A549 (cell line): Measurements from ENCODE around the gene SLC66A3.

Experiments used
- CHD2 ChIP-seq: fragments of 150-350 bp; IDR thresholded peaks from 2 replicates; pipeline ENCODE4 v1.6.1; 2014; ENCODE audit warnings: low read length; ENCODE audit not compliant: partially characterized antibody
- CHD4 ChIP-seq: fragments of 200-600 bp; sonication (generic); IDR thresholded peaks from 2 replicates; pipeline ENCODE4 v1.6.1; 2016; ENCODE audit warnings: antibody characterized with exemption, mild to moderate bottlenecking, borderline replicate concordance
- EP300 ChIP-seq, 2 experiments: fragments of >200 bp; sonication (Bioruptor Twin); formaldehyde crosslinking; IDR thresholded peaks; 2 replicates in 1 of 2; 3 replicates in 1 of 2; pipeline ENCODE4 v1.6.1; 2016 to 2017
- FOXS1 ChIP-seq: fragments of 250-450 bp; sonication (Bioruptor Pico); IDR thresholded peaks from 2 replicates; pipeline ENCODE4 v1.5.0; 2020; ENCODE audit warnings: mild to moderate bottlenecking, moderate library complexity
- JUNB ChIP-seq: fragments of >200 bp; sonication (Bioruptor Twin); formaldehyde crosslinking; IDR thresholded peaks from 2 replicates; pipeline ENCODE4 v1.6.1; 2016
- MYC ChIP-seq: IDR thresholded peaks from 2 replicates; pipeline ENCODE4 v1.6.1; 2012; ENCODE audit warnings: mild to moderate bottlenecking, inconsistent platforms, low read length, improper control_type of control experiment, borderline replicate concordance
- NFE2L2 ChIP-seq: fragments of 150-350 bp; conservative IDR thresholded peaks from 2 replicates; pipeline ENCODE4 v1.6.1; 2014; ENCODE audit warnings: low read length
- POLR2A ChIP-seq: IDR thresholded peaks from 2 replicates; pipeline ENCODE4 v1.6.1; 2012; ENCODE audit warnings: mild to moderate bottlenecking, low read length
- ZFP36 ChIP-seq: fragments of 450-650 bp; IDR thresholded peaks from 2 replicates; pipeline ENCODE4 v1.6.1; 2014; ENCODE audit warnings: borderline replicate concordance; ENCODE audit not compliant: partially characterized antibody
- TF ChIP-seq, protein P1 (sequence below): fragments of 450-650 bp; IDR thresholded peaks from 2 replicates; pipeline ENCODE4 v1.6.1; 2014; ENCODE audit warnings: antibody characterized with exemption
- TF ChIP-seq, protein P2 (sequence below): fragments of >200 bp; sonication (Bioruptor Twin); formaldehyde crosslinking; IDR thresholded peaks from 3 replicates; pipeline ENCODE4 v1.5.1; 2016
- TF ChIP-seq, protein P3 (sequence below): fragments of 200-600 bp; sonication (generic); IDR thresholded peaks from 2 replicates; pipeline ENCODE4 v1.6.1; 2016; ENCODE audit warnings: antibody characterized with exemption, mild to moderate bottlenecking, moderate library complexity

DNA sequence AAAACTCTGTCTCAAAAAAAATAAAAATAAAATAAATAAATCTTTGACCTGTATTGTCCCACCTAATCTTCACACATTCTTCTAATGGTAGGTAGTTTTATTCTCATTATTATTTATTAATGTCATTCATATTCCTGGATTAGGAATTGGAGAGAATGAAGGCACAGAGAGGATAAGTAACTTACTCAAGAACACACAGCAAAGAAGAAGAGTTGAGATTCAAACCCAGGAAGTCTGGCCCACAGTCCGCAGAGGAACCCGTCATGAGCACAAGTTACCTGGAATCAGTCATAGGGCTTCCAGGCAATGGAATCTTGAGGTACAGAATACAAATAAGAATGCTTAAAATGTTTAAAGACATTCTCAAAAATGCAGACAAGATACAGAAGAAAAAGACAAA is 46.3 kb upstream of the SLC66A3 start:
- TF ChIP-seq EP300 (IDR thresholded peaks at IDR 0.05): no peak
- TF ChIP-seq, protein P1, sequence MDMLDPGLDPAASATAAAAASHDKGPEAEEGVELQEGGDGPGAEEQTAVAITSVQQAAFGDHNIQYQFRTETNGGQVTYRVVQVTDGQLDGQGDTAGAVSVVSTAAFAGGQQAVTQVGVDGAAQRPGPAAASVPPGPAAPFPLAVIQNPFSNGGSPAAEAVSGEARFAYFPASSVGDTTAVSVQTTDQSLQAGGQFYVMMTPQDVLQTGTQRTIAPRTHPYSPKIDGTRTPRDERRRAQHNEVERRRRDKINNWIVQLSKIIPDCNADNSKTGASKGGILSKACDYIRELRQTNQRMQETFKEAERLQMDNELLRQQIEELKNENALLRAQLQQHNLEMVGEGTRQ: no peak
- no peak for TF ChIP-seq MYC
- TF ChIP-seq ZFP36: no peak
- no peak for TF ChIP-seq JUNB
- TF ChIP-seq, protein P2, sequence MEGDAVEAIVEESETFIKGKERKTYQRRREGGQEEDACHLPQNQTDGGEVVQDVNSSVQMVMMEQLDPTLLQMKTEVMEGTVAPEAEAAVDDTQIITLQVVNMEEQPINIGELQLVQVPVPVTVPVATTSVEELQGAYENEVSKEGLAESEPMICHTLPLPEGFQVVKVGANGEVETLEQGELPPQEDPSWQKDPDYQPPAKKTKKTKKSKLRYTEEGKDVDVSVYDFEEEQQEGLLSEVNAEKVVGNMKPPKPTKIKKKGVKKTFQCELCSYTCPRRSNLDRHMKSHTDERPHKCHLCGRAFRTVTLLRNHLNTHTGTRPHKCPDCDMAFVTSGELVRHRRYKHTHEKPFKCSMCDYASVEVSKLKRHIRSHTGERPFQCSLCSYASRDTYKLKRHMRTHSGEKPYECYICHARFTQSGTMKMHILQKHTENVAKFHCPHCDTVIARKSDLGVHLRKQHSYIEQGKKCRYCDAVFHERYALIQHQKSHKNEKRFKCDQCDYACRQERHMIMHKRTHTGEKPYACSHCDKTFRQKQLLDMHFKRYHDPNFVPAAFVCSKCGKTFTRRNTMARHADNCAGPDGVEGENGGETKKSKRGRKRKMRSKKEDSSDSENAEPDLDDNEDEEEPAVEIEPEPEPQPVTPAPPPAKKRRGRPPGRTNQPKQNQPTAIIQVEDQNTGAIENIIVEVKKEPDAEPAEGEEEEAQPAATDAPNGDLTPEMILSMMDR: no peak
- TF ChIP-seq, protein P3, sequence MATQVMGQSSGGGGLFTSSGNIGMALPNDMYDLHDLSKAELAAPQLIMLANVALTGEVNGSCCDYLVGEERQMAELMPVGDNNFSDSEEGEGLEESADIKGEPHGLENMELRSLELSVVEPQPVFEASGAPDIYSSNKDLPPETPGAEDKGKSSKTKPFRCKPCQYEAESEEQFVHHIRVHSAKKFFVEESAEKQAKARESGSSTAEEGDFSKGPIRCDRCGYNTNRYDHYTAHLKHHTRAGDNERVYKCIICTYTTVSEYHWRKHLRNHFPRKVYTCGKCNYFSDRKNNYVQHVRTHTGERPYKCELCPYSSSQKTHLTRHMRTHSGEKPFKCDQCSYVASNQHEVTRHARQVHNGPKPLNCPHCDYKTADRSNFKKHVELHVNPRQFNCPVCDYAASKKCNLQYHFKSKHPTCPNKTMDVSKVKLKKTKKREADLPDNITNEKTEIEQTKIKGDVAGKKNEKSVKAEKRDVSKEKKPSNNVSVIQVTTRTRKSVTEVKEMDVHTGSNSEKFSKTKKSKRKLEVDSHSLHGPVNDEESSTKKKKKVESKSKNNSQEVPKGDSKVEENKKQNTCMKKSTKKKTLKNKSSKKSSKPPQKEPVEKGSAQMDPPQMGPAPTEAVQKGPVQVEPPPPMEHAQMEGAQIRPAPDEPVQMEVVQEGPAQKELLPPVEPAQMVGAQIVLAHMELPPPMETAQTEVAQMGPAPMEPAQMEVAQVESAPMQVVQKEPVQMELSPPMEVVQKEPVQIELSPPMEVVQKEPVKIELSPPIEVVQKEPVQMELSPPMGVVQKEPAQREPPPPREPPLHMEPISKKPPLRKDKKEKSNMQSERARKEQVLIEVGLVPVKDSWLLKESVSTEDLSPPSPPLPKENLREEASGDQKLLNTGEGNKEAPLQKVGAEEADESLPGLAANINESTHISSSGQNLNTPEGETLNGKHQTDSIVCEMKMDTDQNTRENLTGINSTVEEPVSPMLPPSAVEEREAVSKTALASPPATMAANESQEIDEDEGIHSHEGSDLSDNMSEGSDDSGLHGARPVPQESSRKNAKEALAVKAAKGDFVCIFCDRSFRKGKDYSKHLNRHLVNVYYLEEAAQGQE: no peak
- no peak for TF ChIP-seq FOXS1 (CRISPR knock-in tag)
- TF ChIP-seq CHD2: no peak
- TF ChIP-seq POLR2A: no peak
- no peak for TF ChIP-seq CHD4
- no peak for TF ChIP-seq NFE2L2
